ENCODE data around the gene LMAN2L.

Gene LMAN2L, protein sequence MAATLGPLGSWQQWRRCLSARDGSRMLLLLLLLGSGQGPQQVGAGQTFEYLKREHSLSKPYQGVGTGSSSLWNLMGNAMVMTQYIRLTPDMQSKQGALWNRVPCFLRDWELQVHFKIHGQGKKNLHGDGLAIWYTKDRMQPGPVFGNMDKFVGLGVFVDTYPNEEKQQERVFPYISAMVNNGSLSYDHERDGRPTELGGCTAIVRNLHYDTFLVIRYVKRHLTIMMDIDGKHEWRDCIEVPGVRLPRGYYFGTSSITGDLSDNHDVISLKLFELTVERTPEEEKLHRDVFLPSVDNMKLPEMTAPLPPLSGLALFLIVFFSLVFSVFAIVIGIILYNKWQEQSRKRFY

DNA sequence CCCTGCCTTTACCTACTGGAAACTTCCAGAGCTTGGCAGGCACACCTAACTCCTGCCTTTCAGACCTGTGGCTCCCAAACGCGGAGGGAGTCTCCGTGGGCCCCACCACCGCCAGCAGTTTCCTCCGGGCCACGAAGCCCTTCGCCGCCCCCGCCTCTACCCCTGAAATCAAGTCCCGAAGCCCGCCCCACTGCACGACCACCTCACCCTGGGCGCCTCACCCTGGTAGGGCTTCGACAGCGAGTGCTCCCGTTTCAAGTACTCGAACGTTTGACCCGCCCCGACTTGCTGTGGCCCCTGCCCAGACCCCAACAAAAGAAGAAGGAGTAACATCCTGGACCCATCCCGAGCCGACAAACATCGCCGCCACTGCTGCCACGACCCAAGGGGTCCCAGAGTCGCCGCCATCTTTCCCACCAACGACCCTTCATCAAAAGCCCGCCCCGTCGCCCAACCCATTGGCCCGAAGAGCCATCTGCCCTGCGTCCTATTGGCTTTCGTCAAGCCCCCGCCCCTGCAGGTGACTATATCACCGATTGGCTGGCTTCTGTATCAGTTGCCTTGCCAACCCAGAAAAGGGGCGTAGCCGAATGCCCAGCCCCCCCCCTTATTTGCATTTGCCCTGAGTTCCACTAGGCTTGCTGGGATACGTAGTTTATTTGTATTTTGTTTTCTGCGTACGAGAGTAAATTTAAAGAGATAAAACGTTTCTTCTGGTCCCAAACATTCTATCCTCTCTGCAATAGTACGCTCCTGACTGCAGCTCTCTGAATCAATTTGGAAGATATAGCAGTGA, at the start of gene LMAN2L:
Gene LMAN2L, minus strand, starts transcription at position 432 of the 796 bp plus-strand sequence. Its CDS starts 24 bp downstream, at position 408.
- no peak for TF ChIP-seq GATA2 (IDR thresholded peaks at IDR 0.05; ENCODE audit: low read depth, low read length)
- no peak for TF ChIP-seq GATA3 (IDR thresholded peaks at IDR 0.05; ENCODE audit: low read depth, low read length)

GRCh38 chr2:96789245-96789617, 49.4 kb upstream of the LMAN2L start:
- TF ChIP-seq GATA3 (IDR thresholded peaks at IDR 0.05; ENCODE audit: low read depth, low read length) (no peak), GATA2 (IDR thresholded peaks at IDR 0.05; ENCODE audit: low read depth, low read length) (no peak)

DNA sequence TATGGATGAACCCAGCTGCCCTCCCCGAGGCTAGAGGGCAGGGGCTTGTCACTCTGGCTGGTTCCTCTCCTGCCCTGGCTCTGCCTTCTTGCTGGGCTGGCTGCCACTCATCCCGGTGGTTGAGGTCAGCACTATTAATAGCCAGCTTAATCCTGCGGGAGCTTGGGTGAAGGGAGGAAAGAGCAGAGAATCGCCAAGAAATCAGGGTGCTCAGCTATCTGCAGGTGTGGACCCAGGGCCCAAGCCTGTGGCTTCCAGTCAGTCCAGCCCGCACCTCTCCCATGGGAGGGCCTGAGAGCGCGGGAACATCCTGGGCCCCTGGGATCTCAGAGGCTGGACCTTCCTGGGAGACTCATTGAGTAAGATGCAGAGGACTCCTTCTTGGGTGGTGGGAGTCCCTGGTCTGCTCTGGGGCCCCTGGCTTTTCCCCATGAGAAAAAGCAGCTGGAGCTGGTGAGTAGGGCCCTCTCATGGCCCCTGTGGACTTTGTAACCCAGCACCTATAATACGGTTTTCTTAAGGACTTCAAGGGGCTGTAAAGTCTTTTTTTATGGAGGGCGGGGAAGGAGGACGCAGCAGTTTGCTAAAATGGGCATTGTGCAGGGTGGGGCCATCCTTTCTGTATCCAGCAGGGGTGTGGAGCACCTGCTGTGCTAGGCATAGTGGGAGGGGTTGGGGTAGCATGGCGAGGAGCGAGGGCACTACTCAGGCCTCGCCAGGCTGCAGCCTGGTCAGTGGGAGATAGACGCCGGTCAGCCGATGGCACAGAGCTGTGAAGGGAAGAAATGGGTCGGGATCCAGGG, 48.8 kb upstream of the LMAN2L start:
- TF ChIP-seq GATA2 (IDR thresholded peaks at IDR 0.05; ENCODE audit: low read depth, low read length) = no peak
- no peak for TF ChIP-seq GATA3 (IDR thresholded peaks at IDR 0.05; ENCODE audit: low read depth, low read length)

DNA sequence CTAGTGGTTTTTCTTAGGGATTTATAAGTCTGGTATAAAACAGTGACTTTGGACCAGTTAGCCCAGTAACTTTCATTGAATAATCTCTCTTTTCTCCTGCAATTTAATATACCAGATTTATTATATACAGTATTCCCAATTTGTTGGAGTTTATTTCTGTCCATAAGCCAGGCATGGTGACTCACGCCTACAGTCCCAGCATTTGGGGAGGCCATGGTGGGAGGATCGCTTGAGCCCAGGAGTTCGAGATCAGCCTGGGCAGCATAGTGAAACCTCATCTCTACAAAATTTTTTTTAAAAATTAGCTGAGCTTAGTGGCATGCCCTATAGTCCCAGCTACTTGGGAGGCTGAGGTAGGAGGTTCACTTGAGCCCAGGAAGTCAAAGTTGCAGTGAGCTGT, 47.5 kb upstream of the LMAN2L start:
- no peak for TF ChIP-seq GATA3 (IDR thresholded peaks at IDR 0.05; ENCODE audit: low read depth, low read length)
- TF ChIP-seq GATA2 (IDR thresholded peaks at IDR 0.05; ENCODE audit: low read depth, low read length) = no peak

GRCh38 chr2:96783388-96783787, 43.5 kb upstream of the LMAN2L start:
- TF ChIP-seq GATA2 (IDR thresholded peaks at IDR 0.05; ENCODE audit: low read depth, low read length) = no peak
- no peak for TF ChIP-seq GATA3 (IDR thresholded peaks at IDR 0.05; ENCODE audit: low read depth, low read length)

DNA sequence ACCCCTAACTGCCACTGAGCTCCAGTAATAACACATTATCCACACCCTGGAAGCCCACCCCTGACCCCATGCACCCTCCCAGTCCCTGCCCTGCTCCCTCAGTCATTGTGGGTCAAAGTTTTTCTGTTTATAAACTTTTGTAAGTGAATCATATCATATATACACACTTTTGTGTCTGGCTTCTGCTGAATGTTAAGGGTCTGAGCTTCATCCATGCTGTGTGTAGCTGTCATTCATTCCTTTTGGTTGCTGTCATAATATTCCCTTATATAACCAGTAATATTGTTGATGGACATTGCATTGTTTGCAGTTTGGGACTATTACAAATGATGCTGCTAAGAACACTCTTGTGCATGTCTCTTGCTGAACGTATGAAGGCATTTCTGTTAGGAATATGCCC, 35.3 kb upstream of the LMAN2L start:
- no peak for TF ChIP-seq GATA2 (IDR thresholded peaks at IDR 0.05; ENCODE audit: low read depth, low read length)

GRCh38 chr2:96773922-96774321, 34.1 kb upstream of the LMAN2L start:
- TF ChIP-seq GATA2 (IDR thresholded peaks at IDR 0.05; ENCODE audit: low read depth, low read length) (no peak), GATA3 (IDR thresholded peaks at IDR 0.05; ENCODE audit: low read depth, low read length) (no peak)

GRCh38 chr2:96772903-96773671, 33.2 kb upstream of the LMAN2L start:
- TF ChIP-seq GATA3 (IDR thresholded peaks at IDR 0.05; ENCODE audit: low read depth, low read length) = no peak

DNA sequence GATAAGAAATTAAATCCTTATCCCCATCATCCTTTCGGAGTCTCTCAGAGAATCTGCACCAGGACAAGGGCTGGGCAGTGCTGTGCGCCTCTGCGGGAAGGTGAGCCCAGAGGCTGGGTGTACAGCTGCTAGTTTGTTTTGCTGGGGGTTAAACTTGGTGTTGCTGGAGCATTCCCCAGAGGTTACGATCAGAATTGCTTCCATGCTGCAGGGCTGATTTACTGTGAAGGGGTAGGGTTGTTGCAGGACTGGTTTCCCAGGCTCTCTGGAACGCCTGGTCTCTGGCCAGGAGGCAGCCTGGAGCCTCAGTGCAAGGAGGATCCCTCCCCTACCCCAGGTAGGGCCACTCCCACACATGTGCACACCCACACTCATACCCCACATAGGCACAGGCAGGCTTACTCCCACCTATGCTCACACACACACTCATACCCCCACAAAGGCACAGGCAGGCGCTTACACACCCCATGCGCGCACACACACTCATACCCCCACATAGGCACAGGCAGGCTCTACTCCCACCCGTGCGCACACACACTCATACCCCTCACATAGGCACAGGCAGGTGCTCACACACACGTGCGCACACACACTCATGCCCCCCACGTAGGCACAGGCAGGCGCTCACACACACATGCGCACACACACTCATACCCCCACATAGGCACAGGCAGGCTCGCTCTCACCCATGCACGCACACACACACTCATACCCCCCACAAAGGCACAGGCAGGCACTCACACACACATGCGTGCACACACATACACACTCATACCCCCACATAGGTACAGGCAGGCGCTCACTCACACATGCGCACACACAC, 32.1 kb upstream of the LMAN2L start:
- TF ChIP-seq GATA2 (IDR thresholded peaks at IDR 0.05; ENCODE audit: low read depth, low read length) = no peak
- no peak for TF ChIP-seq GATA3 (IDR thresholded peaks at IDR 0.05; ENCODE audit: low read depth, low read length)

DNA sequence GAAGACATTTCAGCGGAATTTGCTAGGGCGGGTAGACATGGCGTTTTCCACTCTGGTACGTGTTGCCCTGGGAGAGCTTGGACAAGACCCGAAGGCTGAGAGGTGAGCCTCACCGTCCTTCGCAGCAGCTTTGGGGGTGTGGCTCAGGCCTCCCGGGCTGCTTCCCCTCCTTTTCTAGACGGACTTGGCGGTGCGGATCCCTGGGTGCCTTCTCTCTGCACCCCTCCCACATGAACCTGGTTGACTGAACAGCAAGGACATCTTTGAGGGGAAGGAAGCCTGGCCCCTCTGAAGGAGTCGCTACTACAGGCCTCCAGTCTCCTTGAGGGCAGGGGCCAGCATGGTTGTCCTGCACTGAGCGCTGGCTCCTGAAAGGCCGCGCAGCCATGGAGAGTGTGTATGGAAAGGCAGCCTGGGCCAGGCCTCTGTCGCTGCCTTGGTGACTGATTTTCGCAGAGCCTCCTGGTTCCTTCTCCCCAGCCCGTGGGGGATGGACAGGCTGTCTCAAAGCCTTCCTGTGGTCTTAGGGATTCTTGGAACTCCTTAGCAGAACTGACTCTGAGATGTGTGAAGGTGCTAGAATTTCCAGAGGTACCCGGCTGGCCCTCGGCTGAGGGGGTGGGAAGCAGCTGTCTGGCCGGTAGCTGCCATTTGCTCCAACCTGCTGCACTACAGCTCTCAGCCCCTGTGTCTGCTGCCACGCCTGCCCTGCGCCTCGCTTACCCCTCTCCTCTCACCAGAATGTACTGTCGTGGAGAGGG, 30.8 kb upstream of the LMAN2L start:
- TF ChIP-seq GATA3 (IDR thresholded peaks at IDR 0.05; ENCODE audit: low read depth, low read length) (no peak), GATA2 (IDR thresholded peaks at IDR 0.05; ENCODE audit: low read depth, low read length) (no peak)

DNA sequence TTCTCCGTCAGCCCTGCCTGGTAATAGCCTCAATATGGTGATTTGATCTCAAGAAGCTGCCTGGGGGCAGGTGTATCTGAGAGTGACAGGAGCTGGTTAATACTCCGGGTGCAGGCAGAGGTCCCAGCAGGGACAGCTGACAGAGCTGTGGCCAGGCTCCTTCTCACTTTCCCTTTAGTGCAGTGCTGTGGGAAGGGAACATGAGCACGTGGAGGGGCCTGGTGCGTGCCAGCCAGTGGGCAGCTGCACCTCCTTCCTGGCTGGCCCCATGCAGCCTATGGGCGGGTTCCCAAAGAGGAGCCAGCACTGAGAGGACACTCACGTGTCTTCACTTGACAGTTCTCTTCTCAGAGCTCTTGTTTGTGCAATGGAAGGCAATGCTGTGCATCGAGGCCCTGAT, 29.9 kb upstream of the LMAN2L start:
- TF ChIP-seq GATA3 (IDR thresholded peaks at IDR 0.05; ENCODE audit: low read depth, low read length) (no peak), GATA2 (IDR thresholded peaks at IDR 0.05; ENCODE audit: low read depth, low read length) (no peak)

DNA sequence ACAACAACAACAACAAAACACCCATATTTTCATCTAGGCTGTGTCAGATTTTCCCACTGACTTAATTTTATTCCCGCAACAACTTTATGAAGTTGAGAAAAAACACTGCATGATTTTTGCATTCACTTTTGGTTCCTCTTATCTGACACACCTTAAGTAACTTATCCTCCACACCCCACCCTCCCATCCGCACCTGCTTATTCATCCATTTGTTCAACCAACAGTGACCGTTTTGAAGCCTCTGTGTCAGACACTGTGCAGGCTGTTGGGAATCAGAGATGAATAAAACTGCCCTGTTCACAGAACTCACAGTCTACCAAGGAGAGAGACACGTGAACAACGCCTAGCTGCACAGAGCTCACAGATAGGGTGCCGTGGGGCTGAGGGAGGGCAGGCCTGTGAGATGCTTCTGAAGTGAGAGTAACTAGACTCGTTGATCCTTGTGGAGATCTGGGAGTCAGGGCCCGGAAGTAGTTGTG, 28.3 kb upstream of the LMAN2L start:
- TF ChIP-seq GATA3 (IDR thresholded peaks at IDR 0.05; ENCODE audit: low read depth, low read length) = no peak
- TF ChIP-seq GATA2 (IDR thresholded peaks at IDR 0.05; ENCODE audit: low read depth, low read length) = no peak

Data from SH-SY5Y (cell line).